DND-41 (cell line): Measurements from ENCODE around the gene CRACR2B.

ENCODE experiments used
- ATAC-seq: fragments of 200-7000 bp; cut with Tn5 transposase; 3 replicates; pipeline ENCODE4 v1.9.1; 2021; ENCODE audit warnings: low read depth; ENCODE audit not compliant: insufficient read depth
- DNase-seq: peaks from one replicate; pipeline ENCODE4 v3.0.0-alpha.2; 2020
- H2AFZ ChIP-seq: 2 replicates; pipeline ENCODE4 v1.6.0; 2012; ENCODE audit warnings: low read depth, low read length
- H3K27ac ChIP-seq: 2 replicates; pipeline ENCODE4 v1.5.1; 2012; ENCODE audit warnings: low read length, inconsistent platforms
- H3K27me3 ChIP-seq: fragments of 200-600 bp; sonication (generic); 2 replicates; pipeline ENCODE4 v1.6.0; 2012; ENCODE audit warnings: low read length, mild to moderate bottlenecking, inconsistent platforms; ENCODE audit not compliant: insufficient read depth, poor library complexity
- H3K36me3 ChIP-seq: 2 replicates; pipeline ENCODE4 v1.5.1; 2012; ENCODE audit warnings: low read length, inconsistent platforms; ENCODE audit not compliant: insufficient read depth
- H3K4me1 ChIP-seq: 2 replicates; pipeline ENCODE4 v1.5.1; 2012; ENCODE audit warnings: mild to moderate bottlenecking, low read length; ENCODE audit not compliant: insufficient read depth
- H3K4me2 ChIP-seq: 2 replicates; pipeline ENCODE4 v1.6.0; 2012; ENCODE audit warnings: mild to moderate bottlenecking, moderate library complexity, low read length, inconsistent platforms; ENCODE audit not compliant: insufficient read depth
- H3K4me3 ChIP-seq, 2 experiments: fragments of 200-600 bp in 1 of 2; shearing (Covaris generic) in 1 of 2; 2 replicates each; pipeline ENCODE4 v1.5.1; 2012 to 2016; ENCODE audit warnings: inconsistent platforms in 2 of 2, low read length in 2 of 2, mild to moderate bottlenecking in 2 of 2, low read depth in 1 of 2, moderate library complexity in 1 of 2
- H3K79me2 ChIP-seq: 2 replicates; pipeline ENCODE4 v1.6.0; 2012; ENCODE audit warnings: low read length, inconsistent platforms; ENCODE audit not compliant: insufficient read depth
- H3K9ac ChIP-seq: 2 replicates; pipeline ENCODE4 v1.6.0; 2012; ENCODE audit warnings: low read depth, mild to moderate bottlenecking, inconsistent platforms, low read length, moderate library complexity
- H3K9me3 ChIP-seq: 2 replicates; pipeline ENCODE4 v1.5.1; 2012; ENCODE audit warnings: low read length, moderate library complexity, mild to moderate bottlenecking, inconsistent platforms; ENCODE audit not compliant: insufficient read depth, severe bottlenecking
- H4K20me1 ChIP-seq: 2 replicates; pipeline ENCODE4 v1.6.0; 2012; ENCODE audit warnings: low read length; ENCODE audit not compliant: insufficient read depth
- CTCF ChIP-seq: IDR thresholded peaks from 2 replicates; pipeline ENCODE4 v1.5.1; 2012; ENCODE audit warnings: borderline replicate concordance, low read length, moderate library complexity, mild to moderate bottlenecking; ENCODE audit not compliant: poor library complexity, severe bottlenecking; ENCODE audit errors: extremely low read depth
- EZH2 ChIP-seq: IDR thresholded peaks from 3 replicates; pipeline ENCODE4 v1.6.1; 2012; ENCODE audit warnings: borderline replicate concordance, low read depth, mild to moderate bottlenecking, moderate library complexity, low read length, inconsistent platforms; ENCODE audit not compliant: severe bottlenecking

The CRACR2B gene

GRCh38 chr11:789943-790342 is 37.8 kb upstream of the CRACR2B start, which contains the start of gene CEND1:
TSS of gene CEND1 (minus strand) at chr11:790090. CDS start at chr11:788576, 1,514 bp downstream.
- H3K4me3 ChIP-seq, result no peak within 1 kb of the TSS
- peaks cover 3% of the 10 kb centered on the region for H3K4me1 ChIP-seq
- H3K4me2 ChIP-seq, result no peak within 1 kb of the TSS
- H3K36me3 ChIP-seq, result peaks cover 29% of the 10 kb centered on the region
- no peak within 1 kb of the TSS for H2AFZ ChIP-seq
- H4K20me1 ChIP-seq, result peaks cover 25% of the 10 kb centered on the region
- ATAC-seq, result no peak
- H3K9ac ChIP-seq, result no peak within 1 kb of the TSS
- H3K79me2 ChIP-seq, result no peaks in the 10 kb centered on the region
- no peaks in the 10 kb centered on the region for H3K9me3 ChIP-seq
- TF ChIP-seq CTCF (no peak), EZH2 (no peak)
- H3K27me3 ChIP-seq, result no peaks in the 10 kb centered on the region
- H3K27ac ChIP-seq, result no peak within 1 kb of the TSS
- DNase-seq, result no peak

- no peaks in the 10 kb centered on the region for H3K9me3 ChIP-seq
- H2AFZ ChIP-seq, result no peak overlapping the region
- DNase-seq, result no peak
- peaks cover 33% of the 10 kb centered on the region for H4K20me1 ChIP-seq
- peaks cover 29% of the 10 kb centered on the region for H3K36me3 ChIP-seq
- no peak overlapping the region for H3K4me2 ChIP-seq
- no peak overlapping the region for H3K27ac ChIP-seq
- TF ChIP-seq EZH2, result no peak
- TF ChIP-seq CTCF, result no peak
- peaks cover 13% of the 10 kb centered on the region for H3K4me1 ChIP-seq
- no peak overlapping the region for H3K9ac ChIP-seq
- no peaks in the 10 kb centered on the region for H3K27me3 ChIP-seq
- peaks cover 7% of the 10 kb centered on the region for H3K79me2 ChIP-seq
- no peak overlapping the region for H3K4me3 ChIP-seq
- 0 out of 3 replicates have a peak, but pooled peaks have one; percentile 10 for ATAC-seq
Observed at GRCh38 chr11:790721-791564, 36.8 kb upstream of the CRACR2B start.

- Histone ChIP-seq H3K4me1 (peaks cover 22% of the 10 kb centered on the region), H3K27ac (no peak overlapping the region), H3K36me3 (peaks cover 29% of the 10 kb centered on the region), H4K20me1 (peaks cover 37% of the 10 kb centered on the region), H3K9ac (no peak overlapping the region), H2AFZ (no peak overlapping the region), H3K79me2 (peaks cover 16% of the 10 kb centered on the region), H3K27me3 (no peaks in the 10 kb centered on the region), H3K4me2 (no peak overlapping the region), H3K9me3 (no peaks in the 10 kb centered on the region), H3K4me3 (no peak overlapping the region)
- TF ChIP-seq CTCF (no peak), EZH2 (no peak)
- ATAC-seq (no peak), DNase-seq (no peak)
Observed at GRCh38 chr11:791658-792534, 35.8 kb upstream of the CRACR2B start.
